ENCODE data around the gene IQCF6. TPM values are rescaled to one million over a fixed set of nuclear protein-coding genes. Genes with fewer than 3 reads are reported as not detected.

IQCF6 gene
- total and polyA plus RNA-seq, 2 experiments from 2014 or later = not detected

DNA sequence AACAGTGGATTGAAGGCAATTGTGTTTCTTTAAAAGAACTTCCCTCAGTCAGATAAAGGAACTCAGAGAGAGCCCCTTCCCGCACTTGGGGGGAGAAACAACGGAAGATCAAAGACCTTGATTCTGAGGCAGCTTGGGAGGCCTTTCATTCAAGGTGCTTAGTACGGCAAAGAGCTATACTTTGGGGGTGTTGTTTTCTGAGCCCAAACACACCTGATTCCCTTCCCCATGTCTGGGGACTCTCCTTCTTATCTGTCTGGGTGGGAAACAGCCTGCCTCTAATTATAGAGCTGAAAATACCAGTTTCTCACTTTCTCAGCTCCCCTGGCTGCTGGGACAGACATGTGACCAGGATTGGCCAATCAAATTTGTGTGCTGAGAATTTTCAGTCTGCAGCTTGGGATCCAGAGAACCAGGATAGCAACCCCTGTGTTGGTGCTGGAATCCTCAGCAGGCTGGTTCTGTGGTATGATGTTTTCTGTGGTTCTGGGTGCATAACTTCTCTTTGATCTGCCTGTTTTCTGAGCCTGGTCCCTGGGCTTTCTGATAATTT lies 19.4 kb upstream of the IQCF6 start (continued):
- TF ChIP-seq, protein P1, sequence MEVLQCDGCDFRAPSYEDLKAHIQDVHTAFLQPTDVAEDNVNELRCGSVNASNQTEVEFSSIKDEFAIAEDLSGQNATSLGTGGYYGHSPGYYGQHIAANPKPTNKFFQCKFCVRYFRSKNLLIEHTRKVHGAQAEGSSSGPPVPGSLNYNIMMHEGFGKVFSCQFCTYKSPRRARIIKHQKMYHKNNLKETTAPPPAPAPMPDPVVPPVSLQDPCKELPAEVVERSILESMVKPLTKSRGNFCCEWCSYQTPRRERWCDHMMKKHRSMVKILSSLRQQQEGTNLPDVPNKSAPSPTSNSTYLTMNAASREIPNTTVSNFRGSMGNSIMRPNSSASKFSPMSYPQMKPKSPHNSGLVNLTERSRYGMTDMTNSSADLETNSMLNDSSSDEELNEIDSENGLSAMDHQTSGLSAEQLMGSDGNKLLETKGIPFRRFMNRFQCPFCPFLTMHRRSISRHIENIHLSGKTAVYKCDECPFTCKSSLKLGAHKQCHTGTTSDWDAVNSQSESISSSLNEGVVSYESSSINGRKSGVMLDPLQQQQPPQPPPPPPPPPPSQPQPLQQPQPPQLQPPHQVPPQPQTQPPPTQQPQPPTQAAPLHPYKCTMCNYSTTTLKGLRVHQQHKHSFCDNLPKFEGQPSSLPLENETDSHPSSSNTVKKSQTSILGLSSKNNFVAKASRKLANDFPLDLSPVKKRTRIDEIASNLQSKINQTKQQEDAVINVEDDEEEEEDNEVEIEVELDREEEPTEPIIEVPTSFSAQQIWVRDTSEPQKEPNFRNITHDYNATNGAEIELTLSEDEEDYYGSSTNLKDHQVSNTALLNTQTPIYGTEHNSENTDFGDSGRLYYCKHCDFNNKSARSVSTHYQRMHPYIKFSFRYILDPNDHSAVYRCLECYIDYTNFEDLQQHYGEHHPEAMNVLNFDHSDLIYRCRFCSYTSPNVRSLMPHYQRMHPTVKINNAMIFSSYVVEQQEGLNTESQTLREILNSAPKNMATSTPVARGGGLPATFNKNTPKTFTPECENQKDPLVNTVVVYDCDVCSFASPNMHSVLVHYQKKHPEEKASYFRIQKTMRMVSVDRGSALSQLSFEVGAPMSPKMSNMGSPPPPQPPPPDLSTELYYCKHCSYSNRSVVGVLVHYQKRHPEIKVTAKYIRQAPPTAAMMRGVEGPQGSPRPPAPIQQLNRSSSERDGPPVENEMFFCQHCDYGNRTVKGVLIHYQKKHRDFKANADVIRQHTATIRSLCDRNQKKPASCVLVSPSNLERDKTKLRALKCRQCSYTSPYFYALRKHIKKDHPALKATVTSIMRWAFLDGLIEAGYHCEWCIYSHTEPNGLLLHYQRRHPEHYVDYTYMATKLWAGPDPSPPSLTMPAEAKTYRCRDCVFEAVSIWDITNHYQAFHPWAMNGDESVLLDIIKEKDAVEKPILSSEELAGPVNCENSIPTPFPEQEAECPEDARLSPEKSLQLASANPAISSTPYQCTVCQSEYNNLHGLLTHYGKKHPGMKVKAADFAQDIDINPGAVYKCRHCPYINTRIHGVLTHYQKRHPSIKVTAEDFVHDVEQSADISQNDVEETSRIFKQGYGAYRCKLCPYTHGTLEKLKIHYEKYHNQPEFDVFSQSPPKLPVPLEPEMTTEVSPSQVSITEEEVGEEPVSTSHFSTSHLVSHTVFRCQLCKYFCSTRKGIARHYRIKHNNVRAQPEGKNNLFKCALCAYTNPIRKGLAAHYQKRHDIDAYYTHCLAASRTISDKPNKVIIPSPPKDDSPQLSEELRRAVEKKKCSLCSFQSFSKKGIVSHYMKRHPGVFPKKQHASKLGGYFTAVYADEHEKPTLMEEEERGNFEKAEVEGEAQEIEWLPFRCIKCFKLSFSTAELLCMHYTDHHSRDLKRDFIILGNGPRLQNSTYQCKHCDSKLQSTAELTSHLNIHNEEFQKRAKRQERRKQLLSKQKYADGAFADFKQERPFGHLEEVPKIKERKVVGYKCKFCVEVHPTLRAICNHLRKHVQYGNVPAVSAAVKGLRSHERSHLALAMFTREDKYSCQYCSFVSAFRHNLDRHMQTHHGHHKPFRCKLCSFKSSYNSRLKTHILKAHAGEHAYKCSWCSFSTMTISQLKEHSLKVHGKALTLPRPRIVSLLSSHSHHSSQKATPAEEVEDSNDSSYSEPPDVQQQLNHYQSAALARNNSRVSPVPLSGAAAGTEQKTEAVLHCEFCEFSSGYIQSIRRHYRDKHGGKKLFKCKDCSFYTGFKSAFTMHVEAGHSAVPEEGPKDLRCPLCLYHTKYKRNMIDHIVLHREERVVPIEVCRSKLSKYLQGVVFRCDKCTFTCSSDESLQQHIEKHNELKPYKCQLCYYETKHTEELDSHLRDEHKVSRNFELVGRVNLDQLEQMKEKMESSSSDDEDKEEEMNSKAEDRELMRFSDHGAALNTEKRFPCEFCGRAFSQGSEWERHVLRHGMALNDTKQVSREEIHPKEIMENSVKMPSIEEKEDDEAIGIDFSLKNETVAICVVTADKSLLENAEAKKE (CRISPR knock-in tag; IDR thresholded peaks at IDR 0.05) = no peak
- no peak for TF ChIP-seq ZNF331 (CRISPR knock-in tag; IDR thresholded peaks at IDR 0.05; ENCODE audit: low read depth)
- TF ChIP-seq EZH2 (IDR thresholded peaks at IDR 0.05; ENCODE audit: low read depth, unreplicated experiment) = no peak
- TF ChIP-seq, protein P2, sequence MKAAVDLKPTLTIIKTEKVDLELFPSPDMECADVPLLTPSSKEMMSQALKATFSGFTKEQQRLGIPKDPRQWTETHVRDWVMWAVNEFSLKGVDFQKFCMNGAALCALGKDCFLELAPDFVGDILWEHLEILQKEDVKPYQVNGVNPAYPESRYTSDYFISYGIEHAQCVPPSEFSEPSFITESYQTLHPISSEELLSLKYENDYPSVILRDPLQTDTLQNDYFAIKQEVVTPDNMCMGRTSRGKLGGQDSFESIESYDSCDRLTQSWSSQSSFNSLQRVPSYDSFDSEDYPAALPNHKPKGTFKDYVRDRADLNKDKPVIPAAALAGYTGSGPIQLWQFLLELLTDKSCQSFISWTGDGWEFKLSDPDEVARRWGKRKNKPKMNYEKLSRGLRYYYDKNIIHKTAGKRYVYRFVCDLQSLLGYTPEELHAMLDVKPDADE (IDR thresholded peaks at IDR 0.05) = no peak

DNA sequence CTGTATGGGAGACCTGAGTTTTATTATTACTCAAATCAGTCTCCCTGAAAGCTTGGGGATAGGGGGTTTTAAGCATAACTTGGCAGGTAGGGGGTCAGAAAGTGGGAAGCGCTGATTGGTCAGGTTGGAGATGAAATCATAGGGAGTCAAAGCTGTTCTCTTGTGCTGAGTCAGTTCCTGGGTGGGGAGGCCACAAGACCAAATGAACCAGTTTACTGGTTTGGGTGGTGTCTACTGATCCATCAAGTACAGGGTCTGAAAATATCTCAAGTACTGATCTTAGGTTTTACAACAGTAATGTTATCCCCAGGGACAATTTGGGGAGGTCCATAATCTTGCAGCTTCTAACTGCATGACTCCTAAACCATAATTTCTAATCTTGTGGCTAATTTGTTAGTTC lies 17.8 kb upstream of the IQCF6 start:
- Histone ChIP-seq H2AFZ (peak overlapping the region; percentile 70), H3K9me2 (ENCODE audit: insufficient read depth) (no peaks in the 10 kb centered on the region), H3F3A (replicated peaks; ENCODE audit: low read depth) (no peaks in the 10 kb centered on the region), H3K4me3 (no peak overlapping the region), H3K27me3 (ENCODE audit: insufficient read depth) (no peaks in the 10 kb centered on the region), H3K79me2 (replicated peaks; ENCODE audit: insufficient read depth) (no peaks in the 10 kb centered on the region), H3K4me1 (ENCODE audit: insufficient read depth) (peaks cover 58% of the 10 kb centered on the region), H3K36me3 (ENCODE audit: insufficient read depth) (no peaks in the 10 kb centered on the region), H3K4me2 (0 out of 2 replicates have a peak overlapping the region, but pooled peaks have one; percentile 64), H3K27ac (ENCODE audit: low read depth) (peak overlapping the region; percentile 22; the same call in 1 of the 2 replicates), H4K20me1 (replicated peaks; ENCODE audit: insufficient read depth) (no peaks in the 10 kb centered on the region)
- Mint-ChIP-seq H3K27ac (peak overlapping the region; percentile 72), H3K36me3 (ENCODE audit: low read depth) (no peaks in the 10 kb centered on the region), H3K9me3 (no peaks in the 10 kb centered on the region), H3K4me3 (no peak overlapping the region), H3K4me1 (peaks cover 63% of the 10 kb centered on the region), H3K27me3 (ENCODE audit: insufficient read depth, low read depth, poor library complexity) (peaks cover 4% of the 10 kb centered on the region)
- ATAC-seq (no peak), DNase-seq (ENCODE audit: low spot score) (no peak)
- TF ChIP-seq EZH2 (IDR thresholded peaks at IDR 0.05; ENCODE audit: low read depth, unreplicated experiment) = no peak
